Glutamatergic neuron (in vitro differentiated cells): ENCODE results near the gene THAP5. TPM values are rescaled to one million over a fixed set of nuclear protein-coding genes. Genes with fewer than 3 reads are reported as not detected.
A peak's percentile ranks its signal among the peaks of the same experiment; 100 is the strongest.

Experiments
- DNase-seq: peaks from one replicate; pipeline ENCODE4 v3.0.0; 2022
- H3K27ac Mint-ChIP-seq: one replicate; pipeline ENCODE4 v1.8.0; 2020; ENCODE audit warnings: mild to moderate bottlenecking, mixed read lengths, inconsistent platforms; ENCODE audit not compliant: unreplicated experiment
- H3K27me3 Mint-ChIP-seq: one replicate; pipeline ENCODE4 v1.8.0; 2020; ENCODE audit warnings: mild to moderate bottlenecking, moderate library complexity, mixed read lengths, inconsistent platforms; ENCODE audit not compliant: unreplicated experiment
- H3K36me3 Mint-ChIP-seq: one replicate; pipeline ENCODE4 v1.8.0; 2020; ENCODE audit warnings: mild to moderate bottlenecking, mixed read lengths, inconsistent platforms; ENCODE audit not compliant: unreplicated experiment
- H3K4me1 Mint-ChIP-seq: one replicate; pipeline ENCODE4 v1.8.0; 2020; ENCODE audit warnings: mild to moderate bottlenecking, low read depth, mixed read lengths, inconsistent platforms; ENCODE audit not compliant: unreplicated experiment
- H3K4me3 Mint-ChIP-seq: one replicate; pipeline ENCODE4 v1.8.0; 2020; ENCODE audit warnings: mild to moderate bottlenecking, mixed read lengths, inconsistent platforms; ENCODE audit not compliant: unreplicated experiment
- H3K9me3 Mint-ChIP-seq: one replicate; pipeline ENCODE4 v1.8.0; 2020; ENCODE audit warnings: mild to moderate bottlenecking, moderate library complexity, mixed read lengths, inconsistent platforms; ENCODE audit not compliant: unreplicated experiment
- total RNA-seq: library from RNA; stranded (reverse); fragmentation: NEBNext Ultra II Directional; extraction: Animal tissue kit (Norgen Biotek cat#: 25700); gene quantifications from one replicate; pipeline ENCODE4 v1.2.1, GENCODE V29; 2021; ENCODE audit not compliant: unreplicated experiment
- TF ChIP-seq, protein P1 (sequence below): fragments of 200-600 bp; sonication (generic); IDR thresholded peaks from one replicate; pipeline ENCODE4 v1.5.0; 2021; ENCODE audit not compliant: partially characterized antibody, unreplicated experiment

THAP5 gene
- total RNA-seq, 1 donor from 2014 or later: 10.2 TPM

DNA sequence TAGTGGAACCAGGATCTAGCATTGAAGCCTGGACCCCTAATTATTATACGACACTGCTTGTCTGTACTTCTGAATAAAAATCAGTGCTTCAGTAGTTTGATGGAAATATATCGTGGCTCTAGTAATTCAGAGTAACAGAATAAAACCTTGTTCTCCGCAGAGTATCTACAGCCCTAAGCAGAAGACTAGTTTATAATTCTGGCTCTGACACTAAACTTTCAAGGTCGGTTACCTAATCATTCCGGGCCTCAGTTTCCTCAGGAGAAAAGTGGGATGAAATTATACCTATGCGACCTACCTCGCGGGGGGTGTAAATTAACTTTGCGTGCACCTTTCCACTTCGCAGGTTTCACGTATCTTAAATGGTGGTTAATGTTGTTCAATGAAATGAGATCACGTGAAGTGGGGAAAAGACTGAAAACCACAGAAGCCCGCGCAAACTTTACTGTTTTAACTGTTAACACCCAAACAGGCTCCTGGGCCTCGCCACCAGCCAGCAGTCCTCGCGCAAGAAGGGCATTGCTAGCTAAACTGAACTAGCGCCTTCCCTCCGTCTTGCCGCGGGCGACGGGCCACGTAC lies 615 bp downstream of the THAP5 start:
- no peak for DNase-seq
- peaks cover 3% of the 10 kb centered on the region for H3K27me3 Mint-ChIP-seq
- H3K9me3 Mint-ChIP-seq: peaks cover 7% of the 10 kb centered on the region
- H3K4me1 Mint-ChIP-seq: peaks cover 10% of the 10 kb centered on the region
- H3K27ac Mint-ChIP-seq: peak overlapping the region; percentile 96
- H3K36me3 Mint-ChIP-seq: no peaks in the 10 kb centered on the region
- TF ChIP-seq, protein P1, sequence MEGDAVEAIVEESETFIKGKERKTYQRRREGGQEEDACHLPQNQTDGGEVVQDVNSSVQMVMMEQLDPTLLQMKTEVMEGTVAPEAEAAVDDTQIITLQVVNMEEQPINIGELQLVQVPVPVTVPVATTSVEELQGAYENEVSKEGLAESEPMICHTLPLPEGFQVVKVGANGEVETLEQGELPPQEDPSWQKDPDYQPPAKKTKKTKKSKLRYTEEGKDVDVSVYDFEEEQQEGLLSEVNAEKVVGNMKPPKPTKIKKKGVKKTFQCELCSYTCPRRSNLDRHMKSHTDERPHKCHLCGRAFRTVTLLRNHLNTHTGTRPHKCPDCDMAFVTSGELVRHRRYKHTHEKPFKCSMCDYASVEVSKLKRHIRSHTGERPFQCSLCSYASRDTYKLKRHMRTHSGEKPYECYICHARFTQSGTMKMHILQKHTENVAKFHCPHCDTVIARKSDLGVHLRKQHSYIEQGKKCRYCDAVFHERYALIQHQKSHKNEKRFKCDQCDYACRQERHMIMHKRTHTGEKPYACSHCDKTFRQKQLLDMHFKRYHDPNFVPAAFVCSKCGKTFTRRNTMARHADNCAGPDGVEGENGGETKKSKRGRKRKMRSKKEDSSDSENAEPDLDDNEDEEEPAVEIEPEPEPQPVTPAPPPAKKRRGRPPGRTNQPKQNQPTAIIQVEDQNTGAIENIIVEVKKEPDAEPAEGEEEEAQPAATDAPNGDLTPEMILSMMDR: no peak
- H3K4me3 Mint-ChIP-seq: peak overlapping the region; percentile 95

DNA sequence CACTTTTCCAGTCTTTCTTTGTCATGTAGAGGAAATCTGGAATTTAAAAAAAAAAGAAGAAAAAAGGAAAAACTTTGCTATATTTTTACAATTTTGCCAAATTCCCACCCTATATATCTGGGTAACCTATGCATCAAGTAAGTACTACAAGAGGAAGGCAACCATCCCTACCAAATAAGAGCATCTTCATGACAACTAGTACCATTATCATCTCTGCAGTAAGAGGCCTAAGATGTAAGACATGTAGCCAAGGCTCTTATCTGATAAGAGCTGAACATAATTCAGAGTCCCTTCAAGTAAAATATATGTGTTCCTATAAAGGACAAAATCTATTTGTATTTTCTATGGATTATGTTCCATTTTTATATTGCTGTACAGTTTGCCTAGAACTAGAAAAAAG lies 3.5 kb downstream of the THAP5 start:
- DNase-seq: no peak
- no peak overlapping the region for H3K27ac Mint-ChIP-seq
- H3K27me3 Mint-ChIP-seq: peaks cover 3% of the 10 kb centered on the region
- no peak overlapping the region for H3K4me3 Mint-ChIP-seq
- H3K36me3 Mint-ChIP-seq: no peaks in the 10 kb centered on the region
- H3K9me3 Mint-ChIP-seq: peaks cover 7% of the 10 kb centered on the region
- H3K4me1 Mint-ChIP-seq: peaks cover 3% of the 10 kb centered on the region
- TF ChIP-seq, protein P1: no peak

DNA sequence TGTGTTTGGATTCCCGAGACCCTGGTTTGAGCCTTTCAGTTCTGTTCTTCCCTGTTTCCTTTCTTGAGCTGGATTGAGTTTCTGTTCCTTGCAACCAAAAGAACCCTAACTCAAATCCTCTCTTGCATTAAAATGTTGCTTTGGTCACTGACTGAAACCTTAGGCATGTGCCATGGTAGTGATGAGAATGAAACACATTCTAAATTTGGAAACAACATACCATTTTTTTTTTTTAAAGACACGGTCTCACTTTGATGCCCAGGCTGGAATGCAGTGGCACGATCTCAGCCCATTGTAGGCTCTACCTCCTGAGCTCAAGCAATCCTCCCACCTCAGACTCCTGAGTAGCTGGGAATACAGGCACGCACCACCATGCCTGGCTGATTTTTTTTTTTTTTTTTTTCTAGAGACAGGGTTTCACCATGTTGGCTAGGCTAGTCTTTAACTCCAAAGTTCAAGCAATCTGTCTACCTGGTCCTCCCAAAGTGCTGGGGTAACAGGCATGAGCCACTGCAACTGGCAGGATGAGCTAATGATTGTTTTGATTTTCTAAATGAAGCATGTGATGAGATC lies 8.4 kb downstream of the THAP5 start:
- H3K9me3 Mint-ChIP-seq: peaks cover 2% of the 10 kb centered on the region
- H3K27ac Mint-ChIP-seq: no peak overlapping the region
- TF ChIP-seq, protein P1: no peak
- H3K4me3 Mint-ChIP-seq: no peak overlapping the region
- peaks cover 13% of the 10 kb centered on the region for H3K36me3 Mint-ChIP-seq
- no peaks in the 10 kb centered on the region for H3K4me1 Mint-ChIP-seq
- H3K27me3 Mint-ChIP-seq: peaks cover 2% of the 10 kb centered on the region
- DNase-seq: no peak

DNA sequence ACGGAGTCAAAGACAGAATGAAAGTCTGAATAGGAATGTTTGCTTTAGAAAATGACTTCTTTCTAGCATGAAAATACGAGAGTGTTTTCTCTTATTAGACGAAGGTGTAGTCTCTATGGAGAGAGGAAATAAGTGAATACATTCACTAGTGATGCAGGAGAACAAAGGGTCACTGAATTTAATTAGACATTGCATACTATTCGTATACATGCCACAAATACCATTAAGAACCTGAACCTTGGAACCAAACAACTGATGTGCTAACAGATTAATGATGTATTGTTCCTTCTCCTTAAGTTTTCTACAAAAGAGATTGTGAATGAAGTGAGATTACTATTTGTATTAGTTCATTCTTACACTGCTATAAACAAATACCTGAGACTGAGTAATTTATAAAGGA lies 10.3 kb downstream of the THAP5 start:
- no peak for DNase-seq
- Mint-ChIP-seq H3K4me1 (no peaks in the 10 kb centered on the region), H3K27ac (no peak overlapping the region), H3K36me3 (peaks cover 18% of the 10 kb centered on the region), H3K9me3 (peaks cover 3% of the 10 kb centered on the region), H3K27me3 (peaks cover 2% of the 10 kb centered on the region), H3K4me3 (no peak overlapping the region)
- TF ChIP-seq, protein P1: no peak

DNA sequence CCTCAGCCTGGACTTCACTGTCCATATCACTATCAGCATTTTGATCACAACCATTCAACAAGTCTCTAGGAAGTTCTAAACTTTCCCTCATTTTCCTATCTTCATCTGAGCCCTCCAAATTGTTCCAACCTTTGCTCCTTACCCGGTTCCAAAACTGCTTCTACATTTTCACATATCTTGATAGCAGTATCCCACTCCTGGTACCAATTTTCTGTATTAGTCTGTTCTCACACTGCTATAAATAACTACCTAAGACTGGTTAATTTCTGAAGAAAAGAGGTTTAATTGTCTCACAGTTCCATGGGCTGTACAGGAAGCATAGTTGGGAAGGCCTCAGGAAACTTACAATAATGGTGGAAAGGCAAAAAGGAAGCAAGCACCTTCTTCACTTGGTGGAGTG lies 11.9 kb downstream of the THAP5 start:
- Mint-ChIP-seq H3K4me1 (no peaks in the 10 kb centered on the region), H3K9me3 (peaks cover 3% of the 10 kb centered on the region), H3K27me3 (peaks cover 2% of the 10 kb centered on the region), H3K4me3 (no peak overlapping the region), H3K36me3 (peaks cover 18% of the 10 kb centered on the region), H3K27ac (no peak overlapping the region)
- DNase-seq: no peak
- TF ChIP-seq, protein P1: no peak
